T-helper 2 cell treated with Interferon-gamma antibody and Interleukin-4, amounts not matched to agents 100 ng/mL and 5 ng/mL, for 36 hours (primary cell): ENCODE results near the gene SKOR1. TPM values are rescaled to one million over a fixed set of nuclear protein-coding genes. Genes with fewer than 3 reads are reported as not detected.

Experiments
- intact Hi-C: fragments of 100-400 bp; cut with micrococcal nuclease; formaldehyde crosslinking; loops from one replicate; pipeline ENCODE4 v1.15.1; 2023
- total RNA-seq: library from RNA; stranded (reverse); gene quantifications from 2 replicates; pipeline ENCODE4 v1.2.3, GENCODE V29; 2022

SKOR1 gene
- total RNA-seq, 1 donor from 2014 or later = 0.30 TPM

DNA sequence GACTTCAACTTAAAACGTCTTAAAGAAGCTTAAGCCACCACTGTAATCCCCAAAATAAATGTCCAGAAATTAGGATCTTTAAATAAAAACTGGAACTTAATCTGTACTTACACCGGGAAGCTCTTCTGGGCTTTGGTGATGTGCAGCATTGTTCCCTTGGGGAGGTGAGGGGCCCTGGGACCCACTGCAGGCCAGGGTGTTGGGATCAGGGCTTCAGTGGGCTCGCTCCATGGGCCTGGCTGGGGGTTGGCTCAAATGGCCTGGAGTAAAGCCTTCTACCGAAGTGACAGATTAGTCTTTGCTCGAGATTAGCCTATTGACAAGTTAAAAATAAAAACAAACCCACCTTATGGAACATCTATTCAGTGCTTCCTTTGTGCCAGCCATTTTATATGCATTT is 20.7 kb downstream of the SKOR1 start:
- intact Hi-C loops = loop anchor here (10.0 kb wide), 1 partner anchor 429 kb away; the partner anchor contains the start of gene FEM1B

DNA sequence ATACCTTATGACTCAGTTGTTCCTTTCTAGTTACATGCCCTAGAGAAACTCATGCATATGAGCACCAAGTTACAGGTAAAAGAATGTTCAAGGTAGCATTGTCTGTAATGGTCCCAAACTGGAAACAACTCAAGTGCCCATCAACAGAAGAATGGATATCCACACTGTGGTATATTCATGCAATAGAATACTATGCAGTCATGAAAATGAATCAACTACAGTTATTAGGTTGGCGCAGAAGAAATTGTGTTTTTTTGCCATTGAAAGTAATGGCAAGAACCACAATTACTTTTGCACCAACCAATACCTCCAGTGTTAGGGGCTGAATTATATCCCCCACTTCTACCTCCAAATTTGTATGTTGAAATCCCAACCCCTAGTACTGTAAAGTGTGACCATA is 24.2 kb downstream of the SKOR1 start:
- intact Hi-C loops = loop anchor here (10.0 kb wide), 1 partner anchor 425 kb away; the partner anchor contains the start of gene FEM1B

GRCh38 chr15:67850336-67850735 is 25.0 kb downstream of the SKOR1 start:
- intact Hi-C loops = no loop called here

- intact Hi-C loops = no loop called here
Measured at GRCh38 chr15:67850994-67851571, 25.8 kb downstream of the SKOR1 start.

DNA sequence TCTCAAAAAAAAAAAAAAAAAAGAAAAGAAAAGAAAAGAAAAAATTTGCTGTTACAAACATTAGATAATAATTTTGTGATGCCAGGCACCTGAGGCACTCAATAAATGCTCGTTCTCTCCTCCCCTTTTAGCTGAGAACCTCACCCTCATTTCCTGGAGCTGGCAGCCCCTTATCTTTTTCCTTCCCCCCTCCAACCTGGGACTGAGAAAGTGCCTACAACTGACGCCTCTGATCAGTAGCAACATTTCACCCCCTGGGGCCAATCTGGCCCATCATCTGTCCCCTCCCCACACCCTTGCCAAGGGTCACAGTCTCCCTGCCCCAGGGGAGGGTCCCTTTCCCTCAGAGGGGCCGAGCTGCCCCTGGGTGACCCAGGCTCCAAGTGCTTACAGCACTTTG is 27.1 kb downstream of the SKOR1 start:
- intact Hi-C loops = no loop called here

GRCh38 chr15:67853454-67853853 is 28.1 kb downstream of the SKOR1 start:
- intact Hi-C loops = no loop called here

- intact Hi-C loops = no loop called here
Measured at GRCh38 chr15:67854358-67854757, 29.0 kb downstream of the SKOR1 start.

- intact Hi-C loops = no loop called here
Measured at GRCh38 chr15:67855842-67856241, 30.5 kb downstream of the SKOR1 start.

- intact Hi-C loops = no loop called here
Measured at GRCh38 chr15:67857220-67857619, 31.9 kb downstream of the SKOR1 start.

DNA sequence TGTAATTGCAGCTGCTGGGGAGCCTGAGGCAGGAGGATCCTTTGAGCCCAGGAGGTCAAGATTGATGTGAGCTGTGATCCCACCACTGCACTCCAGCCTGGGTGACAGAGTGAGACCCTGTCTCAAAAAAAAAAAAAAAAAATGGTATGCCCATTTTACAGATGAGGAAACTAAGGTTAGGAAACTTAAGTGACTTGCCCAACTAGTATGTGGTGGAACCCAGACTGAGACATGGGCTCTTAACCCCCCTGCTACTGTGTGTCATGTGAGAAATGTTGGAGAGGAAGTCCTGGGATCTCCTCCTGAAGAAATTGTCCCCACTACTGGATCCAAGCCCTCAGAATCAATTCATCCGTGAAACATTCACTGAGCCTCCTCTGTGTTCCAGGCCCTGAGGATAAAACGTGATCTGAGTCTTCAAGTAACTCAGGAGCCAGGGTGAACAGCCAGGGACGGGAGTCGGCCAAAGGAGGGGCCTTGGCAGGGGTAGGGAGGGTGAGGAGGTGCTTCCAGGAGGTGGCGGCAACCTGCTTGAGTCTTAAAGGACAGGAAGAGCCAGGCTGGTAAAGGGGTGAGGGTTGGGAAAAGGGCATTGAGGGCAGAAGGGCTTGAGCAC is 34.1 kb downstream of the SKOR1 start:
- intact Hi-C loops = no loop called here

GRCh38 chr15:67861983-67862382 is 36.7 kb downstream of the SKOR1 start:
- intact Hi-C loops = loop anchor here (10.0 kb wide), 1 partner anchor 193 kb away; the partner anchor contains the start of gene PIAS1

DNA sequence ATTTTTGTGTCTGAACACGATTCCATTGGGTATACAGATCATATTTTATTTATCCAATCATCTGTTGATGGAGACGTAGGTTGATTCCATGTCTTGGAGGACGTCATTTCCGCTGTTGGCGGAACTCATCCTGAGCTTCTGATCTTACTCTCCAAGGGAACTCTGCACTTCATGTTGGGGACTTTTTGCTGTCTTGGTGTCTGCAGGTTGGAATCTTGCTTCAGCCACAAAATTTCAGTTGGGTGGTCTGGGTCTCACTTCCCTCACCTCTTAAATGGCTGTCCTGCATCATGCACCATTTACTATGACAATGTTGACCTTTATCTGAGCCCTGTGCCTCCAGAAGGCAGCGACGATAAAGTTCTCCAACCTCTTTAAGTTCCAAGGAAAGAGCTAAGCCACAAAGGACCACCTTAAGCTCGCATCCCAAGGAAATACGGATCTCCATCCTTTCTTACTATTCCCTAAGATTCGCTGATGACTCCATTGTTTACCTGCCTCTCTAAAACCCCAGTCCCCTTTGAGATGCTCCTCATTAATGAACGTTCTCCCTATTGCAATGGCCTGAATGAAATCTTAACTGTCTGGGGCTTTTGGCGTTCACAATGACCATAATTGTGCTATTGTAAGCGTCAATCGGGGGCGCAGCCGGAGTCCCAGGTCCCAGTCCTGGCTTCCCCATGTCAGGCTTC is 37.6 kb downstream of the SKOR1 start:
- intact Hi-C loops = loop anchor here (1.0 to 10.0 kb wide), 3 partner anchors 192 to 348 kb away; partner anchors contain the start of gene PIAS1

GRCh38 chr15:67863442-67863987 is 38.2 kb downstream of the SKOR1 start:
- intact Hi-C loops = loop anchor here (1.0 to 10.0 kb wide), 3 partner anchors 191 to 348 kb away; partner anchors contain the start of gene PIAS1

GRCh38 chr15:67865331-67865730 is 40.0 kb downstream of the SKOR1 start:
- intact Hi-C loops = loop anchor here (10.0 kb wide), 1 partner anchor 189 kb away; the partner anchor contains the start of gene PIAS1

GRCh38 chr15:67865766-67866165 is 40.5 kb downstream of the SKOR1 start:
- intact Hi-C loops = loop anchor here (10.0 kb wide), 1 partner anchor 189 kb away; the partner anchor contains the start of gene PIAS1

GRCh38 chr15:67869701-67870100 is 44.4 kb downstream of the SKOR1 start:
- intact Hi-C loops = loop anchor here (10.0 kb wide), 1 partner anchor 185 kb away; the partner anchor contains the start of gene PIAS1

DNA sequence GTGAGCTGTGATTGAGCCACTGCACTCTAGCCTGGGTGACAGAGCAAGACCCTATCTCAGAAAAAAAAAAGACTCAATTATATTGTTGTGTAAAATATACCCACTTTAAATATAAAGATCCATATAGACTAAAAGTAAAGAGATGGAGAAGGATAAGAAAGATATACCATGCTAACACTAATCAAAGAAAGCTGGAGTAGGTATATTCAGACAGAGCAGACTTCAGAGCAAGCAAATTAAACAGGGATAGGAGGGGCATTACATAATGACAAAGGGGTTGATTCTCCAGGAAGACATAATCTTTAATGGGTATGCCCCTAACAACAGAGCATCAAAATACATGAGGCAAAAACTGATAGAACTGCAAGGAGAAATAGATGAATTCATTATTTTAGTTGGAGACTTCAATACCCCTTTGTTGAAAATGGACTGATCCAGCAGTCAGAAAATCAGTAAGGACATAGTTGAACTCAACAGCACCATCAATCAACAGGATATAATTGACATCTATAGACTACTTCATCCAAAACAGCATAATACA is 45.6 kb downstream of the SKOR1 start:
- intact Hi-C loops = no loop called here

GRCh38 chr15:67873777-67874176 is 48.5 kb downstream of the SKOR1 start:
- intact Hi-C loops = no loop called here

DNA sequence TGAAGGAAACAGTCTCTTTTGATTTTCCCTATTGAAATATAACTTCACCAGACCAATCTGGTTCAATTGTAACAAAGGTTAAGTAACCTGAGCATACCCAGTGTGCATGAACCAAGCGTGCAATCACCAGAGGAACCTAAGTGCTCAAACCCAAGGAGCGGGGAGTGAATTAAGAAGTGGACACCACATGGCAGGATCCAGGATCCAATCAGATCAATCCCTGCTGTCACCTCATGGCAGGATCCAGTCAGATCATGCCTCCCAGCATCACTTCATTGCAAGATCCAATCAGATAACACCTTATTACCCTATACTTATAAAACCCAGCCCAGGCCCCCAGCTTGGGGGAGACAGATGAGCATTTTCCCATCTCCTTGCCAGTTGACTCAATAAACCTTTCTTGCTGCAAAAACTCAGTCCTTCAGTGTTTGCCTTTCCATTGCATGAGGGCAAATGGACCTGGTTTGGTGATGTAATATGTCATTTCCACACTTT is 53.5 kb downstream of the SKOR1 start:
- intact Hi-C loops = no loop called here

GRCh38 chr15:67879440-67880129 is 54.3 kb downstream of the SKOR1 start:
- intact Hi-C loops = no loop called here
